ENCODE results near the gene MICAL1.
A peak's percentile ranks its signal among the peaks of the same experiment; 100 is the strongest.

Gene MICAL1

GRCh38 chr6:109498052-109498451 is 42.5 kb upstream of the MICAL1 start:
- Histone ChIP-seq H3K4me2 (no peak overlapping the region), H4K20me1 (ENCODE audit: insufficient read depth) (no peaks in the 10 kb centered on the region), H2AFZ (ENCODE audit: low read depth) (no peak overlapping the region), H3K27me3 (ENCODE audit: insufficient read depth, low read depth) (no peaks in the 10 kb centered on the region), H3K79me2 (ENCODE audit: insufficient read depth, low read depth) (no peaks in the 10 kb centered on the region), H3K9ac (no peak overlapping the region), H3K4me3 (IDR thresholded peaks at IDR 0.05; ENCODE audit: insufficient read depth, low read depth, low read length) (no peak overlapping the region), H3K36me3 (ENCODE audit: insufficient read depth) (no peaks in the 10 kb centered on the region; the same call in 1 of the 2 replicates), H3K4me1 (ENCODE audit: low read depth, poor library complexity, severe bottlenecking) (no peaks in the 10 kb centered on the region), H3K27ac (no peak overlapping the region)
- no peak for TF ChIP-seq CTCF (conservative IDR thresholded peaks at IDR 0.05; ENCODE audit: low read depth, low read length)

- H3K36me3 ChIP-seq (ENCODE audit: insufficient read depth): no peaks in the 10 kb centered on the region; the same call in 1 of the 2 replicates
- H2AFZ ChIP-seq (ENCODE audit: low read depth): no peak overlapping the region
- H3K4me1 ChIP-seq (ENCODE audit: low read depth, poor library complexity, severe bottlenecking): peaks cover 15% of the 10 kb centered on the region
- no peaks in the 10 kb centered on the region for H4K20me1 ChIP-seq (ENCODE audit: insufficient read depth)
- H3K4me3 ChIP-seq (IDR thresholded peaks at IDR 0.05; ENCODE audit: insufficient read depth, low read depth, low read length): no peak overlapping the region
- TF ChIP-seq CTCF (conservative IDR thresholded peaks at IDR 0.05; ENCODE audit: low read depth, low read length): no peak
- no peak overlapping the region for H3K27ac ChIP-seq
- no peak overlapping the region for H3K9ac ChIP-seq
- H3K27me3 ChIP-seq (ENCODE audit: insufficient read depth, low read depth): no peaks in the 10 kb centered on the region
- no peaks in the 10 kb centered on the region for H3K79me2 ChIP-seq (ENCODE audit: insufficient read depth, low read depth)
- H3K4me2 ChIP-seq: no peak overlapping the region
Measured at GRCh38 chr6:109496036-109496772, 40.6 kb upstream of the MICAL1 start.

- no peak overlapping the region for H3K4me3 ChIP-seq (IDR thresholded peaks at IDR 0.05; ENCODE audit: insufficient read depth, low read depth, low read length)
Measured at GRCh38 chr6:109493865-109494264, 38.3 kb upstream of the MICAL1 start.

GRCh38 chr6:109491207-109491938 is 35.8 kb upstream of the MICAL1 start:
- Histone ChIP-seq H4K20me1 (ENCODE audit: insufficient read depth) (no peaks in the 10 kb centered on the region), H3K4me3 (IDR thresholded peaks at IDR 0.05; ENCODE audit: insufficient read depth, low read depth, low read length) (no peak overlapping the region), H3K36me3 (ENCODE audit: insufficient read depth) (no peaks in the 10 kb centered on the region; the same call in 1 of the 2 replicates), H3K4me1 (ENCODE audit: low read depth, poor library complexity, severe bottlenecking) (peaks cover 31% of the 10 kb centered on the region), H3K27ac (peak overlapping the region; percentile 82), H3K4me2 (peak overlapping the region; percentile 74), H3K27me3 (ENCODE audit: insufficient read depth, low read depth) (no peaks in the 10 kb centered on the region), H3K9ac (peak overlapping the region; percentile 46; the same call in 1 of the 2 replicates), H2AFZ (ENCODE audit: low read depth) (peak overlapping the region; percentile 75), H3K79me2 (ENCODE audit: insufficient read depth, low read depth) (no peaks in the 10 kb centered on the region)
- TF ChIP-seq CTCF (conservative IDR thresholded peaks at IDR 0.05; ENCODE audit: low read depth, low read length): no peak

More at GRCh38 chr6:109493865-109494264, 38.3 kb upstream of the MICAL1 start:
- Histone ChIP-seq H3K27ac (no peak overlapping the region), H3K36me3 (ENCODE audit: insufficient read depth) (no peaks in the 10 kb centered on the region; the same call in 1 of the 2 replicates), H3K79me2 (ENCODE audit: insufficient read depth, low read depth) (no peaks in the 10 kb centered on the region), H4K20me1 (ENCODE audit: insufficient read depth) (no peaks in the 10 kb centered on the region), H3K27me3 (ENCODE audit: insufficient read depth, low read depth) (no peaks in the 10 kb centered on the region), H3K4me1 (ENCODE audit: low read depth, poor library complexity, severe bottlenecking) (peaks cover 31% of the 10 kb centered on the region), H2AFZ (ENCODE audit: low read depth) (no peak overlapping the region), H3K9ac (no peak overlapping the region), H3K4me2 (no peak overlapping the region)
- TF ChIP-seq CTCF (conservative IDR thresholded peaks at IDR 0.05; ENCODE audit: low read depth, low read length): no peak
